ENCODE measurements around the gene PEPD. TPM values are rescaled to one million over a fixed set of nuclear protein-coding genes. Genes with fewer than 3 reads are reported as not detected.

Gene PEPD
- total RNA-seq, 1 experiment from 2014 or later, result 40.5 TPM

DNA sequence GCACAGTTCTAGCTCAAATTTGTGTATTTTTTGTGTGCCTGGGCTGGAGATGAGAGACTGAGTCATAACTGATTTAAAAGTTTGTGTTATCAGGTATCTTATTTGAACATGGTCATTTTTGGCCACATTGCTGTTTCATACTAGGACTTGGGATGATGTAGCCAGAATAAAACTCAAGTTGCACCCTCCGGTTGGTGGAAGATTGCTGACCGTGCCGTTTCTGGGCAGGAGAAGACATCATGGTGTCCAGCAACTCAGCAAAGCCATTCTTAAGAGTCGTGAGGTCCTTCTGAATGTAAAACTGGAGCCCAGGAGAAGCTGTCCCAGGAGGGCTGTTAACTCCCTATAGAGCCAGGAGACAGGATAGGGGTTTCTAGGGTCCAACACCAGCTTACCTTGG, 140.5 kb downstream of the PEPD start:
- ChIA-PET CTCF (interaction anchor here (1.5 kb wide), 1 partner anchor 167 kb away, joined by 3 read pairs; no protein-coding TSS in a partner anchor), POLR2A (interaction anchor here (1.6 kb wide), 1 partner anchor 81 kb away, joined by 3 read pairs; no protein-coding TSS in a partner anchor), RAD21 (ENCODE audit: low non-redundant PET in 1 of 2, low total read pairs in 2 of 2, uncharacterized antibody in 2 of 2, unreplicated experiment in 2 of 2) (no interaction called here)
- Histone ChIP-seq H4K20me1 (ENCODE audit: insufficient read depth) (peaks cover 17% of the 10 kb centered on the region; the same call in 1 of the 2 replicates), H3K4me2 (ENCODE audit: low read length) (no peak overlapping the region), H3K9ac (ENCODE audit: low read length) (no peak overlapping the region), H3K9me2 (ENCODE audit: insufficient read depth) (no peaks in the 10 kb centered on the region), H3K79me2 (ENCODE audit: insufficient read depth, low read length) (peaks cover 87% of the 10 kb centered on the region), H3K36me3 (ENCODE audit: control insufficient read depth in 1 of 2, insufficient read depth in 2 of 2, low read length in 2 of 2) (peaks cover 6 to 16% of the 10 kb centered on the region in 2 experiments; a peak in 3 of 4 replicates), H3K27ac (ENCODE audit: low read depth, low read length) (no peak overlapping the region), H3K27me3 (ENCODE audit: insufficient read depth, low read length) (no peaks in the 10 kb centered on the region), H3K4me3 (replicated peaks in 1 of 2; ENCODE audit: low read depth in 1 of 2, low read length in 2 of 2) (no peak overlapping the region), H2AFZ (ENCODE audit: low read depth, low read length, poor library complexity, severe bottlenecking) (no peak overlapping the region), H3K4me1 (ENCODE audit: control insufficient read depth in 1 of 2, insufficient read depth in 2 of 2, low read length in 2 of 2) (peaks cover 11 to 16% of the 10 kb centered on the region in 2 experiments), H3K9me3 (ENCODE audit: control insufficient read depth in 1 of 2, insufficient read depth in 1 of 2, low read depth in 1 of 2, low read length in 2 of 2) (no peaks in the 10 kb centered on the region)
- no TSS peak for BruUV-seq (replicated peaks)
- TF ChIP-seq YY1 (IDR thresholded peaks at IDR 0.05; ENCODE audit: extremely low read depth, insufficient replicate concordance, low read depth, low read length) (no peak), SP1 (IDR thresholded peaks at IDR 0.05; ENCODE audit: low read depth) (no peak), ELF1 (IDR thresholded peaks at IDR 0.05; ENCODE audit: borderline replicate concordance, low read depth) (no peak)
- TF ChIP-seq, protein P1, sequence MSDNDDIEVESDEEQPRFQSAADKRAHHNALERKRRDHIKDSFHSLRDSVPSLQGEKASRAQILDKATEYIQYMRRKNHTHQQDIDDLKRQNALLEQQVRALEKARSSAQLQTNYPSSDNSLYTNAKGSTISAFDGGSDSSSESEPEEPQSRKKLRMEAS (IDR thresholded peaks at IDR 0.05), result no peak
- DNase-seq (ENCODE audit: low read depth, low spot score) (no peak), ATAC-seq (no peak)
- intact Hi-C loops (cut with micrococcal nuclease), result no loop called here

DNA sequence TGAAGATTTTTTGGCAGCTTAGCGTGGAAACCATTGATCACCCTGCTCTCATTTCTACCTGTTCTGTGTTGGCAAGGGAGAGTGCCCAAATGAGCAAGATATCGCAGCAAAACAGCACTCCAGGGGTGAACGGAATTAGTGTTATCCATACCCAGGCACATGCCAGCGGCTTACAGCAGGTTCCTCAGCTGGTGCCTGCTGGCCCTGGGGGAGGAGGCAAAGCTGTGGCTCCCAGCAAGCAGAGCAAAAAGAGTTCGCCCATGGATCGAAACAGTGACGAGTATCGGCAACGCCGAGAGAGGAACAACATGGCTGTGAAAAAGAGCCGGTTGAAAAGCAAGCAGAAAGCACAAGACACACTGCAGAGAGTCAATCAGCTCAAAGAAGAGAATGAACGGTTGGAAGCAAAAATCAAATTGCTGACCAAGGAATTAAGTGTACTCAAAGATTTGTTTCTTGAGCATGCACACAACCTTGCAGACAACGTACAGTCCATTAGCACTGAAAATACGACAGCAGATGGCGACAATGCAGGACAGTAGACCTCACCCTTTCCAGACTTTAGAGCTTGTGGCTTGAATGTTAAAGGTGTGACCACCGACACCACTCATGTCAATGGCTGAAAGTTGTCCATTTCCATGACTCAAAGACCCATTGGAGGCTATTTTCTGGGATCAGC, 142.3 kb downstream of the PEPD start:
- peaks cover 99% of the 10 kb centered on the region for H3K79me2 ChIP-seq (ENCODE audit: insufficient read depth, low read length)
- H4K20me1 ChIP-seq (ENCODE audit: insufficient read depth), result peaks cover 31% of the 10 kb centered on the region; the same call in 1 of the 2 replicates
- RAD21 ChIA-PET (ENCODE audit: low non-redundant PET in 1 of 2, low total read pairs in 2 of 2, uncharacterized antibody in 2 of 2, unreplicated experiment in 2 of 2), result interaction anchor here in 1 of 2 experiments (0.7 kb wide), 1 partner anchor 138 kb away, joined by 3 read pairs; no protein-coding TSS in a partner anchor
- H3K9me2 ChIP-seq (ENCODE audit: insufficient read depth), result no peaks in the 10 kb centered on the region
- H3K27me3 ChIP-seq (ENCODE audit: insufficient read depth, low read length), result no peaks in the 10 kb centered on the region
- peaks cover 25 to 34% of the 10 kb centered on the region in 2 experiments for H3K4me1 ChIP-seq (ENCODE audit: control insufficient read depth in 1 of 2, insufficient read depth in 2 of 2, low read length in 2 of 2)
- intact Hi-C loops (cut with micrococcal nuclease), result no loop called here
- H3K4me3 ChIP-seq (replicated peaks in 1 of 2; ENCODE audit: low read depth in 1 of 2, low read length in 2 of 2), result no peak overlapping the region
- H3K9ac ChIP-seq (ENCODE audit: low read length), result no peak overlapping the region
- TF ChIP-seq CBX3 (IDR thresholded peaks at IDR 0.05; ENCODE audit: low read depth) (no peak), TCF7L2 (IDR thresholded peaks at IDR 0.05; ENCODE audit: borderline replicate concordance, extremely low read depth, insufficient read depth, insufficient read length) (no peak), SRF (IDR thresholded peaks at IDR 0.05; ENCODE audit: low read depth) (no peak), FOSL1 (IDR thresholded peaks at IDR 0.05; ENCODE audit: low read depth) (no peak), EZH2phosphoT487 (IDR thresholded peaks at IDR 0.05; ENCODE audit: borderline replicate concordance) (no peak), POLR2AphosphoS5 (IDR thresholded peaks at IDR 0.05; ENCODE audit: low read depth, low read length) (no peak), JUND (IDR thresholded peaks at IDR 0.05) (no peak), ZNF274 (IDR thresholded peaks at IDR 0.05; ENCODE audit: low read depth, low read length) (no peak), SP1 (IDR thresholded peaks at IDR 0.05; ENCODE audit: low read depth) (no peak)
- TF ChIP-seq, protein P2, sequence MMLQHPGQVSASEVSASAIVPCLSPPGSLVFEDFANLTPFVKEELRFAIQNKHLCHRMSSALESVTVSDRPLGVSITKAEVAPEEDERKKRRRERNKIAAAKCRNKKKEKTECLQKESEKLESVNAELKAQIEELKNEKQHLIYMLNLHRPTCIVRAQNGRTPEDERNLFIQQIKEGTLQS (IDR thresholded peaks at IDR 0.05), result no peak
- TF ChIP-seq, protein P3, sequence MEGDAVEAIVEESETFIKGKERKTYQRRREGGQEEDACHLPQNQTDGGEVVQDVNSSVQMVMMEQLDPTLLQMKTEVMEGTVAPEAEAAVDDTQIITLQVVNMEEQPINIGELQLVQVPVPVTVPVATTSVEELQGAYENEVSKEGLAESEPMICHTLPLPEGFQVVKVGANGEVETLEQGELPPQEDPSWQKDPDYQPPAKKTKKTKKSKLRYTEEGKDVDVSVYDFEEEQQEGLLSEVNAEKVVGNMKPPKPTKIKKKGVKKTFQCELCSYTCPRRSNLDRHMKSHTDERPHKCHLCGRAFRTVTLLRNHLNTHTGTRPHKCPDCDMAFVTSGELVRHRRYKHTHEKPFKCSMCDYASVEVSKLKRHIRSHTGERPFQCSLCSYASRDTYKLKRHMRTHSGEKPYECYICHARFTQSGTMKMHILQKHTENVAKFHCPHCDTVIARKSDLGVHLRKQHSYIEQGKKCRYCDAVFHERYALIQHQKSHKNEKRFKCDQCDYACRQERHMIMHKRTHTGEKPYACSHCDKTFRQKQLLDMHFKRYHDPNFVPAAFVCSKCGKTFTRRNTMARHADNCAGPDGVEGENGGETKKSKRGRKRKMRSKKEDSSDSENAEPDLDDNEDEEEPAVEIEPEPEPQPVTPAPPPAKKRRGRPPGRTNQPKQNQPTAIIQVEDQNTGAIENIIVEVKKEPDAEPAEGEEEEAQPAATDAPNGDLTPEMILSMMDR (IDR thresholded peaks at IDR 0.05 in 2 of 3, conservative IDR thresholded peaks at IDR 0.05 in 1 of 3; ENCODE audit: borderline replicate concordance in 1 of 3, insufficient read depth in 1 of 3, low read depth in 2 of 3, low read length in 2 of 3), result no peak
- ATAC-seq (no peak), DNase-seq (ENCODE audit: low read depth, low spot score) (no peak)
- CTCF ChIA-PET, result no interaction called here
- H3K27ac ChIP-seq (ENCODE audit: low read depth, low read length), result no peak overlapping the region
- H3K36me3 ChIP-seq (ENCODE audit: control insufficient read depth in 1 of 2, insufficient read depth in 2 of 2, low read length in 2 of 2), result peaks cover 6 to 16% of the 10 kb centered on the region in 2 experiments; a peak in 3 of 4 replicates
- no peak overlapping the region for H2AFZ ChIP-seq (ENCODE audit: low read depth, low read length, poor library complexity, severe bottlenecking)
- no peaks in the 10 kb centered on the region for H3K9me3 ChIP-seq (ENCODE audit: control insufficient read depth in 1 of 2, insufficient read depth in 1 of 2, low read depth in 1 of 2, low read length in 2 of 2)
- no TSS peak for BruUV-seq (replicated peaks)
- no peak overlapping the region for H3K4me2 ChIP-seq (ENCODE audit: low read length)
- POLR2A ChIA-PET, result no interaction called here

Data from HCT116 (cell line).